Skeletal muscle cell (primary cell): ENCODE measurements around the gene DHX30.

Source experiments
- DNase-seq: peaks from one replicate; pipeline ENCODE4 v3.0.0-alpha.2; 2010; ENCODE audit warnings: low read depth
- H3K4me3 ChIP-seq: 2 replicates; pipeline ENCODE4 v1.5.1; 2011; ENCODE audit warnings: low read depth, mild to moderate bottlenecking, control low read depth, low read length, moderate library complexity

DHX30 gene

GRCh38 chr3:47850564-47851410 lies 47.8 kb downstream of the DHX30 start:
- no peak overlapping the region for H3K4me3 ChIP-seq
- DNase-seq, result no peak

- no peak for DNase-seq
- H3K4me3 ChIP-seq, result no peak overlapping the region
These were observed 49.1 kb downstream of the DHX30 start for GRCh38 chr3:47851888-47852603.

GRCh38 chr3:47852604-47853602 lies 50.0 kb downstream of the DHX30 start:
- DNase-seq, result no peak
- no peak overlapping the region for H3K4me3 ChIP-seq

- DNase-seq, result no peak
These were observed 51.3 kb downstream of the DHX30 start for GRCh38 chr3:47854267-47854666.

GRCh38 chr3:47854720-47855455 lies 52.0 kb downstream of the DHX30 start:
- DNase-seq, result no peak
- H3K4me3 ChIP-seq, result no peak overlapping the region

More at GRCh38 chr3:47854267-47854666, 51.3 kb downstream of the DHX30 start:
- H3K4me3 ChIP-seq, result no peak overlapping the region

- DNase-seq, result no peak
- no peak overlapping the region for H3K4me3 ChIP-seq
These were observed 52.8 kb downstream of the DHX30 start for GRCh38 chr3:47855461-47856383.

GRCh38 chr3:47856669-47857068 lies 53.7 kb downstream of the DHX30 start:
- H3K4me3 ChIP-seq, result no peak overlapping the region
- no peak for DNase-seq

GRCh38 chr3:47857151-47857550 lies 54.2 kb downstream of the DHX30 start:
- DNase-seq, result no peak
- H3K4me3 ChIP-seq, result no peak overlapping the region

- H3K4me3 ChIP-seq, result no peak overlapping the region
- no peak for DNase-seq
These were observed 57.1 kb downstream of the DHX30 start for GRCh38 chr3:47859956-47860605.

- no peak overlapping the region for H3K4me3 ChIP-seq
- no peak for DNase-seq
These were observed 60.6 kb downstream of the DHX30 start for GRCh38 chr3:47863391-47864128.

- DNase-seq, result no peak
- H3K4me3 ChIP-seq, result no peak overlapping the region
These were observed 62.3 kb downstream of the DHX30 start for GRCh38 chr3:47865192-47865591.

- no peak overlapping the region for H3K4me3 ChIP-seq
- DNase-seq, result no peak
These were observed 64.6 kb downstream of the DHX30 start for GRCh38 chr3:47867451-47868044.

- H3K4me3 ChIP-seq, result no peak overlapping the region
- DNase-seq, result no peak
These were observed 65.4 kb downstream of the DHX30 start for GRCh38 chr3:47868306-47868705.

- no peak overlapping the region for H3K4me3 ChIP-seq
- no peak for DNase-seq
These were observed 67.2 kb downstream of the DHX30 start for GRCh38 chr3:47870156-47870555.

GRCh38 chr3:47870702-47871260 lies 67.8 kb downstream of the DHX30 start:
- DNase-seq, result no peak
- H3K4me3 ChIP-seq, result no peak overlapping the region

GRCh38 chr3:47871389-47871788 lies 68.5 kb downstream of the DHX30 start:
- no peak for DNase-seq
- H3K4me3 ChIP-seq, result no peak overlapping the region
